HepG2 (cell line): ENCODE data around the gene TFB1M. TPM values are rescaled to one million over a fixed set of nuclear protein-coding genes. Genes with fewer than 3 reads are reported as not detected.

Source experiments
- CHD2 ChIP-seq: IDR thresholded peaks from 2 replicates; pipeline ENCODE4 v1.6.1; 2011; ENCODE audit warnings: low read depth, low read length, improper control_type of control experiment
- FIP1L1 ChIP-seq: fragments of 200-400 bp; formaldehyde crosslinking; IDR thresholded peaks from 2 replicates; pipeline ENCODE4 v1.6.1; 2018; ENCODE audit warnings: low read depth, mild to moderate bottlenecking, low read length, moderate library complexity, borderline replicate concordance; ENCODE audit not compliant: insufficient read depth
- GTF3A ChIP-seq: sonication (generic); formaldehyde crosslinking; conservative IDR thresholded peaks from 2 replicates; pipeline ENCODE4 v1.4.0; 2020; ENCODE audit warnings: mild to moderate bottlenecking, missing genetic modification reagents
- JDP2 ChIP-seq: sonication (generic); formaldehyde crosslinking; IDR thresholded peaks from 2 replicates; pipeline ENCODE4 v1.8.1; 2022; ENCODE audit warnings: missing genetic modification reagents, borderline replicate concordance
- KLF6 ChIP-seq: IDR thresholded peaks from 2 replicates; pipeline ENCODE4 v1.8.0; 2016; ENCODE audit warnings: missing biosample characterization, missing genetic modification reagents
- LBX2 ChIP-seq: sonication (generic); formaldehyde crosslinking; IDR thresholded peaks from 2 replicates; pipeline ENCODE4 v1.5.0; 2020; ENCODE audit warnings: missing genetic modification reagents, mild to moderate bottlenecking, borderline replicate concordance
- LCORL ChIP-seq, 2 experiments: fragments of 450-650 bp in 1 of 2; sonication (generic) in 1 of 2; formaldehyde crosslinking in 1 of 2; IDR thresholded peaks; 2 replicates each; pipeline versions ENCODE4 v1.5.0 to v1.6.1; 2017 to 2020; ENCODE audit warnings: antibody characterized with exemption in 1 of 2, missing genetic modification reagents in 1 of 2
- NFATC3 ChIP-seq: sonication (generic); formaldehyde crosslinking; IDR thresholded peaks from 2 replicates; pipeline ENCODE4 v1.5.1; 2020; ENCODE audit warnings: mild to moderate bottlenecking, missing genetic modification reagents
- PCBP2 ChIP-seq: fragments of 200-400 bp; formaldehyde crosslinking; optimal IDR thresholded peaks from 2 replicates; pipeline ENCODE3; 2018; ENCODE audit warnings: low read length, low read depth; ENCODE audit not compliant: poor library complexity, severe bottlenecking
- POGZ ChIP-seq: sonication (generic); formaldehyde crosslinking; IDR thresholded peaks from 2 replicates; pipeline ENCODE4 v1.4.0; 2020; ENCODE audit warnings: mild to moderate bottlenecking, missing genetic modification reagents
- SRSF4 ChIP-seq: fragments of 200-400 bp; formaldehyde crosslinking; IDR thresholded peaks from one replicate; pipeline ENCODE4 v1.6.1; 2018; ENCODE audit warnings: mild to moderate bottlenecking, low read depth, low read length, moderate library complexity; ENCODE audit not compliant: poor library complexity, severe bottlenecking
- YEATS4 ChIP-seq: sonication (generic); formaldehyde crosslinking; IDR thresholded peaks from 2 replicates; pipeline ENCODE4 v1.4.0; 2020; ENCODE audit warnings: missing genetic modification reagents, borderline replicate concordance
- ZBTB39 ChIP-seq: sonication (generic); formaldehyde crosslinking; IDR thresholded peaks from 2 replicates; pipeline ENCODE4 v1.5.0; 2020; ENCODE audit warnings: missing genetic modification reagents
- ZBTB4 ChIP-seq: sonication (generic); formaldehyde crosslinking; IDR thresholded peaks from 2 replicates; pipeline ENCODE4 v1.4.0; 2020; ENCODE audit warnings: missing genetic modification reagents, mild to moderate bottlenecking, borderline replicate concordance
- ZKSCAN5 ChIP-seq: sonication (generic); formaldehyde crosslinking; IDR thresholded peaks from 2 replicates; pipeline ENCODE4 v1.5.1; 2020; ENCODE audit warnings: mild to moderate bottlenecking, missing genetic modification reagents
- ZNF205 ChIP-seq: IDR thresholded peaks from 2 replicates; pipeline ENCODE4 v1.6.1; 2018; ENCODE audit warnings: missing biosample characterization, missing genetic modification reagents
- ZNF441 ChIP-seq: sonication (generic); formaldehyde crosslinking; IDR thresholded peaks from 2 replicates; pipeline ENCODE4 v1.7.0; 2021; ENCODE audit warnings: missing genetic modification reagents, borderline replicate concordance
- ZNF451 ChIP-seq: sonication (generic); formaldehyde crosslinking; IDR thresholded peaks from 2 replicates; pipeline ENCODE4 v1.5.0; 2020; ENCODE audit warnings: mild to moderate bottlenecking, missing genetic modification reagents
- ZNF503 ChIP-seq: sonication (generic); formaldehyde crosslinking; IDR thresholded peaks from 2 replicates; pipeline ENCODE4 v1.4.0; 2020; ENCODE audit warnings: missing genetic modification reagents
- ZNF562 ChIP-seq: sonication (generic); formaldehyde crosslinking; IDR thresholded peaks from 2 replicates; pipeline ENCODE4 v1.8.0; 2022; ENCODE audit warnings: missing genetic modification reagents, borderline replicate concordance
- ZNF7 ChIP-seq: IDR thresholded peaks from 2 replicates; pipeline ENCODE4 v1.6.1; 2016; ENCODE audit warnings: missing biosample characterization, missing genetic modification reagents
- polyA plus RNA-seq, 8 experiments: library from polyadenylated mRNA; depleted of rRNA in 3 of 8; stranded (reverse) in 7 of 8; unstranded in 1 of 8; fragments of >200 nt; fragmentation: Illumina TruSeq in 4 of 8; extraction: Trizol in 4 of 8; gene quantifications; 2 replicates each; pipeline versions ENCODE4 v1.2.1 to v1.2.3, GENCODE V29; 2011 to 2016; ENCODE audit warnings: low read depth in 4 of 8, missing spikeins in 1 of 8, mixed read lengths in 1 of 8; ENCODE audit not compliant: insufficient read depth in 1 of 8
- total RNA-seq, 5 experiments: library from RNA; depleted of rRNA; stranded (reverse); fragments of >200 nt; fragmentation: Illumina TruSeq; extraction: Trizol; gene quantifications; 2 replicates each; pipeline ENCODE4 v1.2.3, GENCODE V29; 2016; ENCODE audit warnings: low read depth in 1 of 5

The TFB1M gene
- total and polyA plus RNA-seq, 2 of the 13 experiments (the other 11 are each of a cell fraction or from before 2014, with no cell fraction given), result 91.4 to 122 TPM

- TF ChIP-seq NFATC3 (CRISPR knock-in tag), result no peak
- no peak for TF ChIP-seq GTF3A (CRISPR knock-in tag)
- 0 out of 2 replicates have a peak, but pooled peaks have one; percentile 53 for TF ChIP-seq KLF6
- peak; percentile 87 for TF ChIP-seq ZNF441
- TF ChIP-seq FIP1L1, result no peak
- TF ChIP-seq ZNF205 (CRISPR knock-in tag), result peak; percentile 39; the same call in 1 of the 2 replicates
- peak; percentile 49; the same call in 1 of the 2 replicates for TF ChIP-seq ZNF562 (CRISPR knock-in tag)
- no peak for TF ChIP-seq ZBTB4
- TF ChIP-seq ZKSCAN5 (CRISPR knock-in tag), result no peak
- no peak for TF ChIP-seq PCBP2
- no peak for TF ChIP-seq LCORL (IDR thresholded peaks at IDR 0.05)
- TF ChIP-seq LCORL (CRISPR knock-in tag; IDR thresholded peaks at IDR 0.05), result peak; percentile 90
- TF ChIP-seq ZNF503 (CRISPR knock-in tag), result no peak; the same call in 1 of the 2 replicates
- TF ChIP-seq ZBTB39 (CRISPR knock-in tag), result 0 out of 2 replicates have a peak, but pooled peaks have one; percentile 35
- TF ChIP-seq ZNF451, result no peak
- no peak; the same call in 1 of the 2 replicates for TF ChIP-seq CHD2
- TF ChIP-seq POGZ (CRISPR knock-in tag), result no peak; the same call in none of the 2 replicates
- no peak for TF ChIP-seq LBX2
- peak; percentile 54; the same call in 1 of the 2 replicates for TF ChIP-seq ZNF7 (CRISPR knock-in tag)
- TF ChIP-seq YEATS4 (CRISPR knock-in tag), result peak; percentile 47
- TF ChIP-seq SRSF4, result no peak
- TF ChIP-seq JDP2 (CRISPR knock-in tag), result no peak
Observed at GRCh38 chr6:155314773-155315515, 660 bp upstream of the TFB1M start (continued).
